MM.1S (cell line): ENCODE data around the gene WDR3.

Source experiments
- DNase-seq: peaks from one replicate; pipeline ENCODE4 v3.0.0-alpha.2; 2015
- H2AFZ ChIP-seq: fragments of 300-600 bp; sonication (generic); 2 replicates; pipeline ENCODE4 v1.6.0; 2016; ENCODE audit warnings: antibody characterized with exemption, low read length
- H3F3A ChIP-seq: fragments of 300-600 bp; sonication (generic); 2 replicates; pipeline ENCODE4 v1.6.1; 2016; ENCODE audit warnings: mild to moderate bottlenecking, antibody characterized with exemption, low read length, moderate library complexity, mixed read lengths; ENCODE audit not compliant: insufficient read depth
- H3K27ac ChIP-seq: fragments of 300-600 bp; sonication (generic); 2 replicates; pipeline ENCODE4 v1.5.1; 2016; ENCODE audit warnings: mild to moderate bottlenecking, low read length
- H3K27me3 ChIP-seq: fragments of 300-600 bp; sonication (generic); replicated peaks from 2 replicates; pipeline ENCODE4 v1.6.0; 2016; ENCODE audit warnings: low read length; ENCODE audit not compliant: insufficient read depth
- H3K36me3 ChIP-seq: fragments of 300-600 bp; sonication (generic); replicated peaks from 2 replicates; pipeline ENCODE4 v1.6.1; 2016; ENCODE audit warnings: mild to moderate bottlenecking, low read length, mixed read lengths; ENCODE audit not compliant: insufficient read depth
- H3K4me1 ChIP-seq: fragments of 300-600 bp; sonication (generic); 2 replicates; pipeline ENCODE4 v1.6.1; 2016; ENCODE audit warnings: low read length, mixed read lengths
- H3K4me2 ChIP-seq: fragments of 300-600 bp; sonication (generic); 2 replicates; pipeline ENCODE4 v1.6.0; 2016; ENCODE audit warnings: low read depth, low read length
- H3K4me3 ChIP-seq: fragments of 300-600 bp; sonication (generic); 2 replicates; pipeline ENCODE4 v1.5.1; 2016; ENCODE audit warnings: low read length, mixed read lengths
- H3K79me2 ChIP-seq: fragments of 300-600 bp; sonication (generic); 2 replicates; pipeline ENCODE4 v1.6.1; 2016; ENCODE audit warnings: mixed run types, low read length, mixed read lengths
- H3K9ac ChIP-seq: fragments of 300-600 bp; sonication (generic); 2 replicates; pipeline ENCODE4 v1.6.1; 2016; ENCODE audit warnings: low read length, mixed read lengths
- H3K9me2 ChIP-seq: fragments of 300-600 bp; sonication (generic); replicated peaks from 2 replicates; pipeline ENCODE4 v1.6.1; 2016; ENCODE audit warnings: mild to moderate bottlenecking, low read length, mixed read lengths; ENCODE audit not compliant: insufficient read depth
- H3K9me3 ChIP-seq: fragments of 300-600 bp; sonication (generic); replicated peaks from 2 replicates; pipeline ENCODE4 v1.6.1; 2016; ENCODE audit warnings: mild to moderate bottlenecking, low read length, mixed read lengths; ENCODE audit not compliant: insufficient read depth
- H4K20me1 ChIP-seq: fragments of 300-600 bp; sonication (generic); 2 replicates; pipeline ENCODE4 v1.6.1; 2016; ENCODE audit warnings: mild to moderate bottlenecking, low read length, moderate library complexity, mixed read lengths; ENCODE audit not compliant: insufficient read depth
- CTCF ChIP-seq: fragments of 300-600 bp; sonication (generic); IDR thresholded peaks from 2 replicates; pipeline ENCODE4 v1.5.1; 2016; ENCODE audit warnings: antibody characterized with exemption, low read length, mixed read lengths
- EZH2 ChIP-seq: fragments of 300-600 bp; sonication (generic); optimal IDR thresholded peaks from 2 replicates; pipeline ENCODE3; 2017; ENCODE audit warnings: low read depth, mild to moderate bottlenecking, antibody characterized with exemption, low read length, mixed read lengths
- EZH2phosphoT487 ChIP-seq: fragments of 300-600 bp; sonication (generic); IDR thresholded peaks from 2 replicates; pipeline ENCODE4 v1.6.1; 2018; ENCODE audit warnings: antibody characterized with exemption, low read length

WDR3 gene

GRCh38 chr1:117902944-117903343 is 26.6 kb upstream of the WDR3 start:
- Histone ChIP-seq H2AFZ (no peak overlapping the region), H3K4me1 (no peaks in the 10 kb centered on the region), H3K4me3 (no peak overlapping the region), H3K79me2 (no peaks in the 10 kb centered on the region), H3K9me2 (no peaks in the 10 kb centered on the region), H3K9me3 (no peaks in the 10 kb centered on the region), H3K27ac (no peak overlapping the region), H3F3A (no peaks in the 10 kb centered on the region), H3K4me2 (no peak overlapping the region), H4K20me1 (no peaks in the 10 kb centered on the region), H3K27me3 (no peaks in the 10 kb centered on the region), H3K36me3 (no peaks in the 10 kb centered on the region; the same call in 1 of the 2 replicates), H3K9ac (no peak overlapping the region)
- no peak for DNase-seq
- no peak for TF ChIP-seq EZH2
- TF ChIP-seq EZH2phosphoT487, result no peak
- no peak for TF ChIP-seq CTCF

GRCh38 chr1:117904485-117904884 is 25.1 kb upstream of the WDR3 start:
- Histone ChIP-seq H3K79me2 (no peaks in the 10 kb centered on the region), H4K20me1 (no peaks in the 10 kb centered on the region), H3K27me3 (no peaks in the 10 kb centered on the region), H3K4me2 (no peak overlapping the region), H3K9me2 (no peaks in the 10 kb centered on the region), H3K36me3 (no peaks in the 10 kb centered on the region; the same call in 1 of the 2 replicates), H3K4me1 (no peaks in the 10 kb centered on the region), H3K9me3 (no peaks in the 10 kb centered on the region), H3K9ac (no peak overlapping the region), H3F3A (no peaks in the 10 kb centered on the region), H3K4me3 (no peak overlapping the region), H3K27ac (no peak overlapping the region), H2AFZ (no peak overlapping the region)
- no peak for DNase-seq
- TF ChIP-seq EZH2phosphoT487 (no peak), EZH2 (no peak), CTCF (no peak)

GRCh38 chr1:117905019-117905418 is 24.5 kb upstream of the WDR3 start:
- Histone ChIP-seq H2AFZ (no peak overlapping the region), H3K79me2 (no peaks in the 10 kb centered on the region), H3K36me3 (no peaks in the 10 kb centered on the region; the same call in 1 of the 2 replicates), H4K20me1 (no peaks in the 10 kb centered on the region), H3K9ac (no peak overlapping the region), H3K4me2 (no peak overlapping the region), H3K9me2 (no peaks in the 10 kb centered on the region), H3K27ac (no peak overlapping the region), H3F3A (no peaks in the 10 kb centered on the region), H3K27me3 (no peaks in the 10 kb centered on the region), H3K9me3 (no peaks in the 10 kb centered on the region), H3K4me1 (no peaks in the 10 kb centered on the region), H3K4me3 (no peak overlapping the region)
- no peak for DNase-seq
- TF ChIP-seq CTCF (no peak), EZH2 (no peak), EZH2phosphoT487 (no peak)
